HG02588 (cell line): ENCODE data around the gene ENTPD1.
"Not testable (repeated sequence)": the region's sequence is repeated elsewhere in the genome, so short reads cannot be mapped to it uniquely, and the experiment has no call there.

Source experiments
- ATAC-seq: cut with Tn5 transposase; IDR thresholded peaks from one replicate; pipeline ENCODE4 v1.9.1; 2021; ENCODE audit warnings: mild to moderate bottlenecking, moderate library complexity; ENCODE audit not compliant: unreplicated experiment

Gene ENTPD1

GRCh38 chr10:95907456-95908253 is 151.7 kb downstream of the ENTPD1 start, which contains the start of gene CC2D2B:
CC2D2B (plus strand) TSS chr10:95907975; CDS start chr10:95911324, 3,349 bp downstream.
- peak; percentile 93 for ATAC-seq

GRCh38 chr10:95908450-95908849 is 152.5 kb downstream of the ENTPD1 start:
- no peak for ATAC-seq

GRCh38 chr10:95909561-95909960 is 153.6 kb downstream of the ENTPD1 start:
- no peak for ATAC-seq

- ATAC-seq, result not testable (repeated sequence)
Observed at GRCh38 chr10:95916039-95916438, 160.1 kb downstream of the ENTPD1 start.
